Measurements from ENCODE around the gene HABP4. TPM values are rescaled to one million over a fixed set of nuclear protein-coding genes. Genes with fewer than 3 reads are reported as not detected.

Gene HABP4
- total RNA-seq, 4 donors from 2014 or later = 6.3 to 13.4 (median 10.2) TPM

DNA sequence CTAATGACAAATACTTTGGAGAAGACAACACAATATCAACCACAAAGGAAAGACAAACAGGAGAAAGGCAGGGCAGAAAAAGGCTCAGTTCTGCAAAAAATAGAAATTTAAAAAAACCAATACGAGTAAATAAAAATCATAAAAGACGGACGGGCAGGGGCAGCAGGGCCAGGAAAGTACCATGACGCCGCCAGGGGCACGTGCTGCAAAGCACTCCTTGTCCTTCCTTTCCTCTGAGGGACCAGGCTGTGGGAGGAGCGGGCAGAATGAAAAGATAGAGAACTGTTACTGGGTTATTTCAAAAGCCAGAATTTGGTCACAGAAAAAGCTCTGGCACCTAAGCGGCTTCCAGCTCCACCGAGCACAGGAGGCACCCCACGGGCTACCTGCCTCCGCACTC is 53.9 kb downstream of the HABP4 start:
- no peak for TF ChIP-seq POLR2A (IDR thresholded peaks at IDR 0.05)
- TF ChIP-seq, protein P1, sequence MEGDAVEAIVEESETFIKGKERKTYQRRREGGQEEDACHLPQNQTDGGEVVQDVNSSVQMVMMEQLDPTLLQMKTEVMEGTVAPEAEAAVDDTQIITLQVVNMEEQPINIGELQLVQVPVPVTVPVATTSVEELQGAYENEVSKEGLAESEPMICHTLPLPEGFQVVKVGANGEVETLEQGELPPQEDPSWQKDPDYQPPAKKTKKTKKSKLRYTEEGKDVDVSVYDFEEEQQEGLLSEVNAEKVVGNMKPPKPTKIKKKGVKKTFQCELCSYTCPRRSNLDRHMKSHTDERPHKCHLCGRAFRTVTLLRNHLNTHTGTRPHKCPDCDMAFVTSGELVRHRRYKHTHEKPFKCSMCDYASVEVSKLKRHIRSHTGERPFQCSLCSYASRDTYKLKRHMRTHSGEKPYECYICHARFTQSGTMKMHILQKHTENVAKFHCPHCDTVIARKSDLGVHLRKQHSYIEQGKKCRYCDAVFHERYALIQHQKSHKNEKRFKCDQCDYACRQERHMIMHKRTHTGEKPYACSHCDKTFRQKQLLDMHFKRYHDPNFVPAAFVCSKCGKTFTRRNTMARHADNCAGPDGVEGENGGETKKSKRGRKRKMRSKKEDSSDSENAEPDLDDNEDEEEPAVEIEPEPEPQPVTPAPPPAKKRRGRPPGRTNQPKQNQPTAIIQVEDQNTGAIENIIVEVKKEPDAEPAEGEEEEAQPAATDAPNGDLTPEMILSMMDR (IDR thresholded peaks at IDR 0.05) = no peak
- WGBS, 2 donors = 88 to 96% methylated on average over 11 of the region's 11 CpGs
- intact Hi-C loops (cut with DNase I; ENCODE audit: low total_unique reads) = no loop called here
- H3K4me3 ChIP-seq (ENCODE audit: low read depth, poor library complexity, severe bottlenecking) = no peak overlapping the region
- DNase-seq (ENCODE audit: low spot score in 2 of 2) = no peak

GRCh38 chr9:96505316-96505991 is 55.5 kb downstream of the HABP4 start:
- 70 to 72% methylated on average over 13 of the region's 13 CpGs for WGBS, 2 donors
- TF ChIP-seq, protein P1 (IDR thresholded peaks at IDR 0.05) = no peak
- no peak for TF ChIP-seq POLR2A (IDR thresholded peaks at IDR 0.05)
- no peak overlapping the region for H3K4me3 ChIP-seq (ENCODE audit: low read depth, poor library complexity, severe bottlenecking)
- intact Hi-C loops (cut with DNase I; ENCODE audit: low total_unique reads) = no loop called here
- DNase-seq (ENCODE audit: low spot score in 2 of 2) = no peak

DNA sequence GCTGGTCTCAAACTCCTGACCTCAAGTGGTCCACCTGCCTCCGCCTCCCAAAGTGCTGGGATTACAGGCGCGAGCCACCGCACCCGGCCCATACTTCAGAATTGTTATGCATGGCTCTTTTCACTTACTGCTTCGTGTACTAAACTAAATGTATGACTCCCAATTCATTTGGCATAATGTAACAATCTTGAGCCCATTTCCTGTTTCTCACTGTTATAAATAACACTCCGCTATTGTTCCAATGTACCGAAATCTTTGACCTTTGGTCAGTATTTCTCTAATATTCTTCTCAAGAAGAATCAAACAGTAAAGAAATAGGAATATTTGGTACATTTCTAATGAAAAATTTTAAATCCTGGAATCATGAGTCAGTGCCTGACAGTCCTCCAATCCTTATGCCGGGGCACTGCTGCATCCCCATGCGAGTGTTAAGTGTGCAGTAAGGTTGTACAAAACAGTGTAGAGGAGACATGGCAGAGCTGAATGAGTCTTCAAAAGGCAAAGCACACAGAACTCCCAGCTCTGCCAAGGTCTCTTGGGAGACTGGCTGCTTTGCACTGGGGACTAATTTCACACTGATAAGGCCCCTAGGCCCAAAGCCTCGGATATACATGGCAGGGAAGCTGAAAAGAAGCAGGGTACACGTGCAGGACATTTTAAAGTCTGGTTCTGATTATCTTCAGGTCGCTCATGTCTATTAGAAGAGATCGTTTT is 58.4 kb downstream of the HABP4 start:
- intact Hi-C loops (cut with DNase I; ENCODE audit: low total_unique reads) = no loop called here
- no peak for TF ChIP-seq POLR2A (IDR thresholded peaks at IDR 0.05)
- TF ChIP-seq, protein P1 (IDR thresholded peaks at IDR 0.05) = no peak
- H3K4me3 ChIP-seq (ENCODE audit: low read depth, poor library complexity, severe bottlenecking) = no peak overlapping the region
- DNase-seq (ENCODE audit: low spot score in 2 of 2) = no peak
- WGBS, 2 donors = 79 to 84% methylated on average over 14 of the region's 14 CpGs

DNA sequence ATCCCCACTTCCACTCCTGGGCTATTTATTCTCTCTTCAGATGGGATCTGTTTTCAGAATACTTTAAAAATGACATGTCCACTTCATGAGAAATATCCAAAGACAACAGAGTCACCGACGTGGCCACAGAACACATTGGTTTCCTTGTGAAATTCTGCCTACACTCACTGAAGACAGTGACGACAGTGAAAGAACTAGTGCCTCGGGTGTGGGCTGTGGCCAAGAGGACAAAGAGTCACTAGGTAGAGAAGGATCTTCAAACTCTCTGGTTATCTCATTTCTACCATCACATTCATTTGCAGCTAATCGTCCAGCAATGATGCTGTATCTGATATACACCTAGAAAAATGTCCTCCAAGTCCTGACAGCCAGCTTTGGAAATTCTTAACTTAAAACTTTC is 59.1 kb downstream of the HABP4 start:
- TF ChIP-seq, protein P1 (IDR thresholded peaks at IDR 0.05) = no peak
- no peak for TF ChIP-seq POLR2A (IDR thresholded peaks at IDR 0.05)
- DNase-seq (ENCODE audit: low spot score in 2 of 2) = no peak
- WGBS, 2 donors = 84% methylated on average over 5 of the region's 5 CpGs
- intact Hi-C loops (cut with DNase I; ENCODE audit: low total_unique reads) = no loop called here
- no peak overlapping the region for H3K4me3 ChIP-seq (ENCODE audit: low read depth, poor library complexity, severe bottlenecking)

- DNase-seq (ENCODE audit: low spot score in 2 of 2) = no peak
- intact Hi-C loops (cut with DNase I; ENCODE audit: low total_unique reads) = no loop called here
- no peak overlapping the region for H3K4me3 ChIP-seq (ENCODE audit: low read depth, poor library complexity, severe bottlenecking)
- 53 to 61% methylated on average over 2 of the region's 2 CpGs for WGBS, 2 donors
- no peak for TF ChIP-seq POLR2A (IDR thresholded peaks at IDR 0.05)
- TF ChIP-seq, protein P1 (IDR thresholded peaks at IDR 0.05) = no peak
Observed at GRCh38 chr9:96509848-96510247, 59.9 kb downstream of the HABP4 start.
